Measurements from ENCODE around the gene PCSK5.

PCSK5 gene

DNA sequence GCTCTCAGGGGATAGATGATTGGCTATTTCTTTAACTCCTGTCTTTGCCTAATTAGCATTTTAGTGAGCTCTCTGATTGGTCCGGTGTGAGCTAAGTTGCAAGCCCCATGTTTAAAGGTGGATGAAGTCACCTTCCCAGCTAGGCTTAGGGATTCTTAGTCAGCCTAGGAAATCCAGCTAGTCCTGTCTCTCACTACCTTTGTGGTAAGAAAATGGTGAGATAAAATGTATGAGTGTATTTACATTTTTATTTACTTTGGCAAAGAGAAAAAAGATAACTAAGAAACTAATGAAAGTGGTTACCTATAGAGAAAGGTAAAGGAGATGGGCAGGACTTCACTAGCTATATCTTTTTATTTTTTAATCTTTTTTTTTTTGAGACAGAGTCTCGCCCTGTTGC is 357.0 kb downstream of the PCSK5 start:
- H3K9ac ChIP-seq (ENCODE audit: low read depth in 1 of 2, low read length in 2 of 2): no peak overlapping the region
- H3K27ac ChIP-seq (ENCODE audit: low read depth in 2 of 2, low read length in 2 of 2): no peak overlapping the region
- no peak overlapping the region for H3K4me3 ChIP-seq (ENCODE audit: low read length in 2 of 2)
- H3K27me3 ChIP-seq (ENCODE audit: control insufficient read depth in 2 of 2, insufficient read depth in 2 of 2, low read length in 2 of 2): no peaks in the 10 kb centered on the region
- peaks cover 2 to 3% of the 10 kb centered on the region in 2 donors for H3K36me3 ChIP-seq (ENCODE audit: control insufficient read depth in 2 of 2, insufficient read depth in 2 of 2, low read length in 2 of 2)
- no peaks in the 10 kb centered on the region for H3K4me1 ChIP-seq (ENCODE audit: control insufficient read depth in 2 of 2, insufficient read depth in 2 of 2, low read length in 2 of 2)
- H3K9me3 ChIP-seq (ENCODE audit: control insufficient read depth in 2 of 2, low read length in 2 of 2): no peaks in the 10 kb centered on the region

DNA sequence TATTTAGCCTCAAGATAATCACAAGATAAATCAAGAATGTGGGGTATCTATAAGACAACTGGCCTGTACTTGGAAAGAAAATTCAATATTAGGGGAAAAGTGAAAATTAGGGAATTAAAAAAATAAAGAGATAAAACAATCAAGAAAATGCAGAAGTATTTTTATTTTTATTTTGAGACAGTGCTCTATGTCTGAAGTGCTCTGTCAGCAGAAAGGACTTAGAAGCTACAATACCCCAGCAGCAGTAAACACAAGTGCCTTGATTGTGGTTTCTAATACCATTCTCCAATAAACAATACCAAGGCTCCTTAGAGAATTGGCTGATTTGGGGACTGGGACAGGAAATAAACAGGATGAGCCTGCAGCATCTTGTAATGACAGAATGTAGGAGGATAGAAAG is 358.8 kb downstream of the PCSK5 start:
- Histone ChIP-seq H3K27ac (ENCODE audit: low read depth in 2 of 2, low read length in 2 of 2) (no peak overlapping the region), H3K9me3 (ENCODE audit: control insufficient read depth in 2 of 2, low read length in 2 of 2) (no peaks in the 10 kb centered on the region), H3K9ac (ENCODE audit: low read depth in 1 of 2, low read length in 2 of 2) (no peak overlapping the region), H3K4me1 (ENCODE audit: control insufficient read depth in 2 of 2, insufficient read depth in 2 of 2, low read length in 2 of 2) (no peaks in the 10 kb centered on the region), H3K4me3 (ENCODE audit: low read length in 2 of 2) (no peak overlapping the region), H3K27me3 (ENCODE audit: control insufficient read depth in 2 of 2, insufficient read depth in 2 of 2, low read length in 2 of 2) (no peaks in the 10 kb centered on the region), H3K36me3 (ENCODE audit: control insufficient read depth in 2 of 2, insufficient read depth in 2 of 2, low read length in 2 of 2) (no peaks in the 10 kb centered on the region)

DNA sequence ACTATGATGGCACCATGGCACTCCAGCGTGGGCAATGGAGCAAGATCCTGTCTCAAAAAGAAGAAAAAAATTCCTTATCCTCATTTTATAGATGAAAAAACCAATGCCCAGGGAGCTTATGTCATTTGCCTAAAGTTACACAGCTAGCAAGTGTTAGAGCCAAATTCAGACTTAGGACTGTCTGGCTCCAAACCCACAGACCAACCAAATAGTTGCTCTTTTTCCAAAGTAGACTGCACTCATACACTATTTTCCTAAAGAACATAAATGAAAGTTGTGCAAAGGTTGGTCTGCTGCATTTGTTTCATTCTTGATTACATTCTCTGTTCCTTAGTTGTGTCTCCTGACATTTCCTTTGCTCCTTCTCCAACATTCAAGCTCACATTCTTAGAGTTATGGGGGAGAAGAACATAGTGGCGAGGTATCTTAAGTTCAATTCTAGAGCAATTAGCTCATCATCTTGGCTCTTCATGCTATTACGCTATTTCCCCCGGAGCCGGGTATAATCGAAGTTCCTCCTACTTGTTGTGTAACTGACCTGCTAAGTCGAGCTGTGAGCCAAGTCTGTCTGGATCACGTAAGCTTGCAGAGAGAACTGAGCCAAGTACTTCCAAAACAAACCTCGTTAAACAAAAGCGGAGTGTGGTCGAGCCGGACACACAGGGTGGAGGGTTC is 365.4 kb downstream of the PCSK5 start:
- Histone ChIP-seq H3K27me3 (ENCODE audit: control insufficient read depth in 2 of 2, insufficient read depth in 2 of 2, low read length in 2 of 2) (no peaks in the 10 kb centered on the region), H3K9ac (ENCODE audit: low read depth in 1 of 2, low read length in 2 of 2) (no peak overlapping the region), H3K9me3 (ENCODE audit: control insufficient read depth in 2 of 2, low read length in 2 of 2) (no peaks in the 10 kb centered on the region), H3K36me3 (ENCODE audit: control insufficient read depth in 2 of 2, insufficient read depth in 2 of 2, low read length in 2 of 2) (no peaks in the 10 kb centered on the region), H3K4me1 (ENCODE audit: control insufficient read depth in 2 of 2, insufficient read depth in 2 of 2, low read length in 2 of 2) (no peaks in the 10 kb centered on the region), H3K27ac (ENCODE audit: low read depth in 2 of 2, low read length in 2 of 2) (peak overlapping the region; percentile 10 to 21), H3K4me3 (ENCODE audit: low read length in 2 of 2) (no peak overlapping the region)

DNA sequence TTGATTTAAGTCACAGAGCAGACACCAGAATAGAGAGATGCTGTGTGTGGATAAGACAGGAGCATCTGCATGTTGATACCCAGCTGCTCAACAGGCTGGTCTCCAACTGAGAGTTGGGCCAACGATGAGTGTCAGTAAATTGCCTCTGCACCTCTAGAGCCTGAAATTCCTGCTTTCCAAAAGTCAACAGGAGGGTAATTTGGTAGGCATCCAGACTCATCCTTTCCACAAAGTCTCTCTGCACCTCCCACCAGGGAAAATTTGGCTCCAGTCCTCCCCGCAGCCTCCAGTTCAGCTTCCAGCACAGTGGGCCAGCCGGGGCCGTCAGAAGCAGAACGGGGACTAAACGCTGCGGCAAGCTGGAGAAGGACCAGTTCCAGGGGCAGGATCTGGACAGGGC is 366.8 kb downstream of the PCSK5 start:
- no peaks in the 10 kb centered on the region for H3K36me3 ChIP-seq (ENCODE audit: control insufficient read depth in 2 of 2, insufficient read depth in 2 of 2, low read length in 2 of 2)
- H3K4me1 ChIP-seq (ENCODE audit: control insufficient read depth in 2 of 2, insufficient read depth in 2 of 2, low read length in 2 of 2): no peaks in the 10 kb centered on the region
- H3K27me3 ChIP-seq (ENCODE audit: control insufficient read depth in 2 of 2, insufficient read depth in 2 of 2, low read length in 2 of 2): no peaks in the 10 kb centered on the region
- H3K27ac ChIP-seq (ENCODE audit: low read depth in 2 of 2, low read length in 2 of 2): no peak overlapping the region
- no peak overlapping the region for H3K4me3 ChIP-seq (ENCODE audit: low read length in 2 of 2)
- no peak overlapping the region for H3K9ac ChIP-seq (ENCODE audit: low read depth in 1 of 2, low read length in 2 of 2)
- H3K9me3 ChIP-seq (ENCODE audit: control insufficient read depth in 2 of 2, low read length in 2 of 2): no peaks in the 10 kb centered on the region

GRCh38 chr9:76266649-76267283 is 376.3 kb downstream of the PCSK5 start:
- Histone ChIP-seq H3K4me1 (ENCODE audit: control insufficient read depth in 2 of 2, insufficient read depth in 2 of 2, low read length in 2 of 2) (peaks cover 0 to 2% of the 10 kb centered on the region in 2 donors), H3K27me3 (ENCODE audit: control insufficient read depth in 2 of 2, insufficient read depth in 2 of 2, low read length in 2 of 2) (no peaks in the 10 kb centered on the region), H3K27ac (ENCODE audit: low read depth in 2 of 2, low read length in 2 of 2) (no peak overlapping the region), H3K36me3 (ENCODE audit: control insufficient read depth in 2 of 2, insufficient read depth in 2 of 2, low read length in 2 of 2) (no peaks in the 10 kb centered on the region), H3K9me3 (ENCODE audit: control insufficient read depth in 2 of 2, low read length in 2 of 2) (no peaks in the 10 kb centered on the region), H3K4me3 (ENCODE audit: low read length in 2 of 2) (no peak overlapping the region), H3K9ac (ENCODE audit: low read depth in 1 of 2, low read length in 2 of 2) (no peak overlapping the region)

DNA sequence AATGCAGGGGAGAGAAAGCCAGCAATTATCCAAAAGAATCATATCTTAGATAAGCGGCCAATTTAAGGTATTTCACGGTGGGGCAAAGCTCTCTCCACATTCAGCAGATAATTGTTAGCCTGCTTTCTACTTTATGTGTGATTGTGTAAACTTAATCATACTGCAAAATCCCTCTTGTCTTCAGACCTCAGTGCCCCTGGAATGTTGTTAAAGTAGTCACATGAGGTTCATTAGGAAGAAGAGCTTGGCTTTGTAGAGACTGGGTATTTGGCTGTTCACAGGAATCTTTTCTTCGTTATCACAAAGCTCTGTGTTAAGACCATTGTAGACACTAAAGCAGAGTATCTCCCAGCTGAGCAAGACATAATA is 376.8 kb downstream of the PCSK5 start:
- no peaks in the 10 kb centered on the region for H3K27me3 ChIP-seq (ENCODE audit: control insufficient read depth in 2 of 2, insufficient read depth in 2 of 2, low read length in 2 of 2)
- H3K27ac ChIP-seq (ENCODE audit: low read depth in 2 of 2, low read length in 2 of 2): no peak overlapping the region
- no peaks in the 10 kb centered on the region for H3K9me3 ChIP-seq (ENCODE audit: control insufficient read depth in 2 of 2, low read length in 2 of 2)
- no peak overlapping the region for H3K4me3 ChIP-seq (ENCODE audit: low read length in 2 of 2)
- H3K4me1 ChIP-seq (ENCODE audit: control insufficient read depth in 2 of 2, insufficient read depth in 2 of 2, low read length in 2 of 2): peaks cover 0 to 2% of the 10 kb centered on the region in 2 donors
- no peak overlapping the region for H3K9ac ChIP-seq (ENCODE audit: low read depth in 1 of 2, low read length in 2 of 2)
- no peaks in the 10 kb centered on the region for H3K36me3 ChIP-seq (ENCODE audit: control insufficient read depth in 2 of 2, insufficient read depth in 2 of 2, low read length in 2 of 2)

DNA sequence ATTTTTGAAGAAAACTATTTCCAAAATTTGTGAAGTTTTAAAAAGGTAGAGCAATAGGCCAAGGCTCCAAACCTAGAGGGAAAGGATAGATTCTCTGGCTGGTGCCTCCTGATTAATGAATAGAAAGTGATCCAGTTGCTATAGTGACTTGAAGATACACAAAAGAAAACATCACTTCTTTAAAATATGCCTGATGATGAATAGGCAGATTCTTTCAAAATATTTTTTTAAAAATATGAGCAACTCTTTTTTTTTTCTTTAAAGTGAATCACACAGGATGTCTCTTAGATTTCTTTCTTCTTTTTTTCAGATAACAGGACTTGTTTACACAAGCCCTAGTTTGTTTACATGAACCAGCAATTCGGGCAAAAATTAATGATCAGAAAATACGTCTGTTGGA is 379.3 kb downstream of the PCSK5 start:
- H3K9ac ChIP-seq (ENCODE audit: low read depth in 1 of 2, low read length in 2 of 2): no peak overlapping the region
- H3K36me3 ChIP-seq (ENCODE audit: control insufficient read depth in 2 of 2, insufficient read depth in 2 of 2, low read length in 2 of 2): no peaks in the 10 kb centered on the region
- H3K9me3 ChIP-seq (ENCODE audit: control insufficient read depth in 2 of 2, low read length in 2 of 2): no peaks in the 10 kb centered on the region
- H3K27ac ChIP-seq (ENCODE audit: low read depth in 2 of 2, low read length in 2 of 2): no peak overlapping the region
- H3K27me3 ChIP-seq (ENCODE audit: control insufficient read depth in 2 of 2, insufficient read depth in 2 of 2, low read length in 2 of 2): no peaks in the 10 kb centered on the region
- H3K4me3 ChIP-seq (ENCODE audit: low read length in 2 of 2): no peak overlapping the region
- peaks cover 0 to 2% of the 10 kb centered on the region in 2 donors for H3K4me1 ChIP-seq (ENCODE audit: control insufficient read depth in 2 of 2, insufficient read depth in 2 of 2, low read length in 2 of 2)

DNA sequence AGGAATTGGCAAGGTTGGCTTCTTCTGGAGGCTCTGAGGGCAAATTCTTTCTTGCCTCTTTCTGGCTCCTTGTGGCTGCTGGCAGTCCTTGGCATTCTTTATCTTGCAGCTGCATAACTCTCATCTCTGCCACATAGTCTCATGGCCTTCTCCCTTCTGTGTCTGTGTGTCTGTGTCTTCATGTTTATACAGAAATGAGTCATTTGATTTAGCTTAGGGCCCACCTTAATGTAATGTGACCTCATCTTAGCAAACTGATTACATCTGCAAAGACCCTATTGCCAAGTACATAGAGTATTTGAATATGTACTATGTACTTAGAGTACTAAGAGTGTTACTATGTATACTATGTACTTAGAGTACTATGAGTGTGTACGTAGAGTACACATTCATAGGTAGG is 381.3 kb downstream of the PCSK5 start:
- Histone ChIP-seq H3K9me3 (ENCODE audit: control insufficient read depth in 2 of 2, low read length in 2 of 2) (no peaks in the 10 kb centered on the region), H3K4me3 (ENCODE audit: low read length in 2 of 2) (no peak overlapping the region), H3K27me3 (ENCODE audit: control insufficient read depth in 2 of 2, insufficient read depth in 2 of 2, low read length in 2 of 2) (no peaks in the 10 kb centered on the region), H3K4me1 (ENCODE audit: control insufficient read depth in 2 of 2, insufficient read depth in 2 of 2, low read length in 2 of 2) (peaks cover 0 to 2% of the 10 kb centered on the region in 2 donors), H3K9ac (ENCODE audit: low read depth in 1 of 2, low read length in 2 of 2) (no peak overlapping the region), H3K36me3 (ENCODE audit: control insufficient read depth in 2 of 2, insufficient read depth in 2 of 2, low read length in 2 of 2) (no peaks in the 10 kb centered on the region), H3K27ac (ENCODE audit: low read depth in 2 of 2, low read length in 2 of 2) (no peak overlapping the region)

DNA sequence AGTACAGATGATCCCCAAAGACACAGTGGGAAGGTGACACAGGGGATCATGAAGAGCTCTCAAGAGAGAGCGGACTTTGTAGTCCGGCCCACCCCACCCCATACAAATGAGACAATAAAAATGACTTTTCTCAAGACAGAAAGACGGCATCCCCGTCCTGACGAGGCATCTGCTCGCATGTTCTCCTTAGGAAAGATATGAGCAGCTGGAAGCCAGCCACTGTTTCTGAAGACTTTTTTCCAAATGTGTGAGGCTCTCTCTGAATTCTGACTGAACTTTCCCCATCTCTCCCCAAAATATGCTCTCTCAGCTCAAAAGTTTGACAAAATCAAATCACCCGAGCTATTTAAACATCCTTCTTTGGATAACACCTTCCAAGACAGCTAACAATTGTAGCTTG is 398.6 kb downstream of the PCSK5 start:
- Histone ChIP-seq H3K4me1 (ENCODE audit: control insufficient read depth in 2 of 2, insufficient read depth in 2 of 2, low read length in 2 of 2) (no peaks in the 10 kb centered on the region), H3K27ac (ENCODE audit: low read depth in 2 of 2, low read length in 2 of 2) (no peak overlapping the region), H3K27me3 (ENCODE audit: control insufficient read depth in 2 of 2, insufficient read depth in 2 of 2, low read length in 2 of 2) (no peaks in the 10 kb centered on the region), H3K9me3 (ENCODE audit: control insufficient read depth in 2 of 2, low read length in 2 of 2) (no peaks in the 10 kb centered on the region), H3K36me3 (ENCODE audit: control insufficient read depth in 2 of 2, insufficient read depth in 2 of 2, low read length in 2 of 2) (peaks cover 0 to 3% of the 10 kb centered on the region in 2 donors), H3K9ac (ENCODE audit: low read depth in 1 of 2, low read length in 2 of 2) (no peak overlapping the region), H3K4me3 (ENCODE audit: low read length in 2 of 2) (no peak overlapping the region)

- Histone ChIP-seq H3K4me1 (ENCODE audit: control insufficient read depth in 2 of 2, insufficient read depth in 2 of 2, low read length in 2 of 2) (no peaks in the 10 kb centered on the region), H3K9ac (ENCODE audit: low read depth in 1 of 2, low read length in 2 of 2) (no peak overlapping the region), H3K27ac (ENCODE audit: low read depth in 2 of 2, low read length in 2 of 2) (no peak overlapping the region), H3K4me3 (ENCODE audit: low read length in 2 of 2) (no peak overlapping the region), H3K27me3 (ENCODE audit: control insufficient read depth in 2 of 2, insufficient read depth in 2 of 2, low read length in 2 of 2) (no peaks in the 10 kb centered on the region), H3K9me3 (ENCODE audit: control insufficient read depth in 2 of 2, low read length in 2 of 2) (no peaks in the 10 kb centered on the region), H3K36me3 (ENCODE audit: control insufficient read depth in 2 of 2, insufficient read depth in 2 of 2, low read length in 2 of 2) (peaks cover 0 to 3% of the 10 kb centered on the region in 2 donors)
Measured at GRCh38 chr9:76289703-76290102, 399.2 kb downstream of the PCSK5 start.
